IMR-90 (cell line): Measurements from ENCODE around the gene EBP. TPM values are rescaled to one million over a fixed set of nuclear protein-coding genes. Genes with fewer than 3 reads are reported as not detected.

Experiments
- ATAC-seq: fragments of 200-7000 bp; cut with Tn5 transposase; 2 replicates; pipeline ENCODE4 v1.9.1; 2020; ENCODE audit warnings: low read depth, mild to moderate bottlenecking, moderate library complexity
- BruUV-seq: library from RNA; stranded (reverse); fragments of 400-500 nt; replicated peaks from 2 replicates; lab custom pipeline; 2021; lab: Mats Ljungman, UMichigan
- CTCF ChIA-PET: fragments of 300-600 bp; formaldehyde crosslinking; extraction: SDS; loops from one replicate; lab custom pipeline; 2021; ENCODE audit warnings: antibody characterized with exemption; lab: Yijun Ruan, JAX
- POLR2A ChIA-PET: fragments of 300-600 bp; sonication (Branson Sonifier 250); formaldehyde crosslinking; loops from one replicate; lab custom pipeline; 2022; ENCODE audit warnings: antibody characterized with exemption; ENCODE audit not compliant: unreplicated experiment; lab: Charles Lee
- DNase-seq: peaks from one replicate; pipeline ENCODE4 v3.0.0; 2013
- H2AFZ ChIP-seq: replicated peaks from 2 replicates; pipeline ENCODE3; 2013; ENCODE audit warnings: low read length, mild to moderate bottlenecking; ENCODE audit not compliant: poor library complexity
- H2AK5ac ChIP-seq: 2 replicates; pipeline ENCODE4 v1.6.1; 2013; ENCODE audit warnings: low read depth, low read length, inconsistent platforms
- H2AK9ac ChIP-seq: replicated peaks from 2 replicates; pipeline ENCODE3; 2013; ENCODE audit warnings: mild to moderate bottlenecking, low read depth, low read length, moderate library complexity; ENCODE audit not compliant: poor library complexity
- H2BK120ac ChIP-seq: 2 replicates; pipeline ENCODE4 v1.6.1; 2013; ENCODE audit warnings: low read depth, low read length, inconsistent platforms
- H2BK15ac ChIP-seq: 3 replicates; pipeline ENCODE4 v1.6.1; 2013; ENCODE audit warnings: low read depth, low read length, inconsistent platforms
- H2BK20ac ChIP-seq: 2 replicates; pipeline ENCODE4 v1.6.1; 2013; ENCODE audit warnings: low read depth, mild to moderate bottlenecking, inconsistent platforms, low read length, moderate library complexity
- H2BK5ac ChIP-seq: 2 replicates; pipeline ENCODE4 v1.6.1; 2013; ENCODE audit warnings: mild to moderate bottlenecking, low read depth, low read length, inconsistent platforms; ENCODE audit not compliant: poor library complexity, severe bottlenecking
- H3K14ac ChIP-seq: replicated peaks from 2 replicates; pipeline ENCODE4 v1.6.1; 2013; ENCODE audit warnings: low read depth, low read length, inconsistent platforms
- H3K18ac ChIP-seq: 2 replicates; pipeline ENCODE4 v1.6.1; 2013; ENCODE audit warnings: low read depth, low read length, control low read depth
- H3K23ac ChIP-seq: 2 replicates; pipeline ENCODE4 v1.6.1; 2013; ENCODE audit warnings: low read depth, low read length, inconsistent platforms
- H3K27ac ChIP-seq: 2 replicates; pipeline ENCODE4 v1.5.1; 2013; ENCODE audit warnings: mild to moderate bottlenecking, control low read depth, low read length; ENCODE audit not compliant: insufficient read depth
- H3K27me3 ChIP-seq: 2 replicates; pipeline ENCODE4 v1.6.1; 2013; ENCODE audit warnings: low read length; ENCODE audit not compliant: control insufficient read depth, insufficient read depth
- H3K36me3 ChIP-seq: 2 replicates; pipeline ENCODE4 v1.6.1; 2013; ENCODE audit warnings: low read length, mixed read lengths; ENCODE audit not compliant: control insufficient read depth, insufficient read depth
- H3K4ac ChIP-seq: 2 replicates; pipeline ENCODE4 v1.6.1; 2013; ENCODE audit warnings: low read depth, low read length, inconsistent platforms
- H3K4me1 ChIP-seq: 2 replicates; pipeline ENCODE4 v1.6.1; 2013; ENCODE audit warnings: low read length, mixed read lengths; ENCODE audit not compliant: control insufficient read depth, insufficient read depth
- H3K4me2 ChIP-seq: 2 replicates; pipeline ENCODE4 v1.6.1; 2013; ENCODE audit warnings: low read depth, mild to moderate bottlenecking, control low read depth, low read length, moderate library complexity
- H3K4me3 ChIP-seq: 2 replicates; pipeline ENCODE4 v1.5.1; 2013; ENCODE audit warnings: low read depth, mild to moderate bottlenecking, control low read depth, low read length, moderate library complexity; ENCODE audit not compliant: insufficient read depth
- H3K56ac ChIP-seq: 2 replicates; pipeline ENCODE4 v1.6.1; 2013; ENCODE audit warnings: low read length, inconsistent platforms; ENCODE audit not compliant: insufficient read depth; ENCODE audit errors: extremely low read depth
- H3K79me1 ChIP-seq, 2 experiments: 2 replicates each; pipeline ENCODE4 v1.6.1; 2013; ENCODE audit warnings: low read length in 2 of 2, inconsistent platforms in 1 of 2, low read depth in 1 of 2
- H3K9ac ChIP-seq: 2 replicates; pipeline ENCODE4 v1.6.1; 2013; ENCODE audit warnings: low read depth, low read length, control low read depth
- H3K9me1 ChIP-seq: 2 replicates; pipeline ENCODE4 v1.6.1; 2013; ENCODE audit warnings: low read length, inconsistent platforms; ENCODE audit not compliant: insufficient read depth
- H3K9me3 ChIP-seq: 2 replicates; pipeline ENCODE4 v1.6.1; 2013; ENCODE audit warnings: low read length; ENCODE audit not compliant: control insufficient read depth, insufficient read depth
- H4K20me1 ChIP-seq: 2 replicates; pipeline ENCODE4 v1.6.1; 2013; ENCODE audit warnings: low read length, inconsistent platforms; ENCODE audit not compliant: insufficient read depth
- H4K5ac ChIP-seq: 2 replicates; pipeline ENCODE4 v1.6.1; 2013; ENCODE audit warnings: mild to moderate bottlenecking, low read depth, low read length, control low read depth
- H4K8ac ChIP-seq, 2 experiments: 2 replicates each; pipeline ENCODE4 v1.6.1; 2013; ENCODE audit warnings: low read depth in 2 of 2, low read length in 2 of 2, control low read depth in 1 of 2, inconsistent platforms in 1 of 2
- H4K91ac ChIP-seq: 2 replicates; pipeline ENCODE4 v1.6.1; 2013; ENCODE audit warnings: low read depth, low read length, inconsistent platforms; ENCODE audit not compliant: insufficient read depth
- BHLHE40 ChIP-seq: fragments of 150-350 bp; IDR thresholded peaks from 2 replicates; pipeline ENCODE4 v1.6.1; 2016; ENCODE audit warnings: mild to moderate bottlenecking, low read depth, low read length
- CEBPB ChIP-seq: IDR thresholded peaks from 2 replicates; pipeline ENCODE4 v1.6.1; 2012; ENCODE audit warnings: low read depth, low read length, improper control_type of control experiment
- CHD1 ChIP-seq: IDR thresholded peaks from 2 replicates; pipeline ENCODE4 v1.6.1; 2012; ENCODE audit warnings: low read depth, low read length, improper control_type of control experiment
- CTCF ChIP-seq: conservative IDR thresholded peaks from 2 replicates; pipeline ENCODE4 v1.5.1; 2012; ENCODE audit warnings: mild to moderate bottlenecking, low read depth, low read length, improper control_type of control experiment
- ELK1 ChIP-seq: fragments of 150-350 bp; IDR thresholded peaks from 2 replicates; pipeline ENCODE4 v1.6.1; 2016; ENCODE audit warnings: low read depth, mild to moderate bottlenecking, low read length, moderate library complexity, borderline replicate concordance
- FOS ChIP-seq: fragments of 150-350 bp; IDR thresholded peaks from 2 replicates; pipeline ENCODE4 v1.6.1; 2016; ENCODE audit warnings: low read depth, low read length
- MAZ ChIP-seq: IDR thresholded peaks from 2 replicates; pipeline ENCODE4 v1.6.1; 2012; ENCODE audit warnings: low read depth, mild to moderate bottlenecking, low read length, improper control_type of control experiment, moderate library complexity, borderline replicate concordance
- NFE2L2 ChIP-seq: fragments of 150-350 bp; IDR thresholded peaks from 2 replicates; pipeline ENCODE4 v1.6.1; 2016; ENCODE audit warnings: low read depth, mild to moderate bottlenecking, low read length
- POLR2A ChIP-seq: IDR thresholded peaks from 2 replicates; pipeline ENCODE4 v1.6.1; 2012; ENCODE audit warnings: mild to moderate bottlenecking, low read depth, low read length
- RAD21 ChIP-seq: IDR thresholded peaks from 2 replicates; pipeline ENCODE4 v1.6.1; 2012; ENCODE audit warnings: low read length, improper control_type of control experiment
- SMC3 ChIP-seq: fragments of 150-350 bp; IDR thresholded peaks from 2 replicates; pipeline ENCODE4 v1.6.1; 2016; ENCODE audit warnings: low read depth, mild to moderate bottlenecking, antibody characterized with exemption, low read length, moderate library complexity
- USF2 ChIP-seq: fragments of 150-350 bp; IDR thresholded peaks from 2 replicates; pipeline ENCODE4 v1.6.1; 2017; ENCODE audit warnings: mild to moderate bottlenecking, antibody characterized with exemption, low read length, low read depth
- WGBS, 2 experiments: methylation state at CpG; one replicate each; pipeline versions ENCODE4 v1.1.5 to v1.1.7; 2013; ENCODE audit warnings: missing lambda C conversion rate in 2 of 2; ENCODE audit not compliant: insufficient read length in 1 of 2; ENCODE audit errors: extremely low coverage in 2 of 2; 5-methylcytosine and 5-hydroxymethylcytosine counted together
- dilution Hi-C: fragments of 300-500 bp; cut with HindIII; formaldehyde crosslinking; loops from one replicate; pipeline ENCODE4 v1.14.3; 2018; ENCODE audit warnings: low sequenced_read_pairs; ENCODE audit not compliant: unreplicated experiment
- in situ Hi-C: fragments of 300-500 bp; cut with MboI; formaldehyde crosslinking; loops from 3 replicates; pipeline ENCODE4 v1.14.3; 2019; ENCODE audit warnings: low sequenced_read_pairs, inconsistent platforms, mixed read lengths
- intact Hi-C: fragments of 100-400 bp; cut with micrococcal nuclease; formaldehyde crosslinking; loops from 2 replicates; pipeline ENCODE4 v1.10.0; 2022
- polyA plus RNA-seq, 3 experiments: library from polyadenylated mRNA; depleted of rRNA; stranded (reverse); fragments of >200 nt; gene quantifications; 2 replicates each; pipeline ENCODE4 v1.2.3, GENCODE V29; 2012; ENCODE audit warnings: low replicate concordance in 1 of 3
- total RNA-seq: library from RNA; depleted of rRNA; stranded (reverse); fragments of >200 nt; gene quantifications from 2 replicates; pipeline ENCODE4 v1.2.3, GENCODE V29; 2012

EBP gene
- total and polyA plus RNA-seq, 2 of the 4 experiments (the other 2 are of a cell fraction), result 39.4 to 78.9 TPM

GRCh38 chrX:48514126-48514806 is 7.3 kb upstream of the EBP start:
- TF ChIP-seq BHLHE40, result no peak
- TF ChIP-seq NFE2L2, result no peak
- TF ChIP-seq SMC3, result no peak
- TF ChIP-seq RAD21, result no peak
- TF ChIP-seq CTCF, result no peak
- no peak for TF ChIP-seq USF2
- no peak for TF ChIP-seq ELK1
- TF ChIP-seq MAZ, result no peak
- TF ChIP-seq FOS, result no peak
- no peak for TF ChIP-seq CEBPB
- TF ChIP-seq POLR2A, result no peak
- TF ChIP-seq CHD1, result no peak
- Histone ChIP-seq H2BK120ac (no peak overlapping the region), H3K9me3 (no peaks in the 10 kb centered on the region; the same call in 1 of the 2 replicates), H3K4me1 (no peaks in the 10 kb centered on the region), H3K9me1 (no peaks in the 10 kb centered on the region), H3K4me2 (no peak overlapping the region), H2AK5ac (no peak overlapping the region), H2BK15ac (no peak overlapping the region), H2AK9ac (peak overlapping the region; percentile 15), H3K18ac (no peak overlapping the region), H2BK20ac (no peak overlapping the region), H3K36me3 (peaks cover 3% of the 10 kb centered on the region), H3K23ac (no peak overlapping the region), H3K56ac (no peak overlapping the region), H2BK5ac (no peak overlapping the region), H3K14ac (no peak overlapping the region), H3K79me1 (peaks cover 3 to 5% of the 10 kb centered on the region in 2 experiments; a peak in 2 of 4 replicates), H2AFZ (no peak overlapping the region), H3K9ac (no peak overlapping the region), H3K4me3 (no peak overlapping the region), H4K8ac (no peak overlapping the region), H3K27ac (no peak overlapping the region), H4K91ac (no peak overlapping the region), H4K20me1 (no peaks in the 10 kb centered on the region), H3K4ac (no peak overlapping the region), H3K27me3 (no peaks in the 10 kb centered on the region), H4K5ac (no peak overlapping the region)
- DNase-seq, result no peak
- dilution Hi-C loops, result no loop called here
- no TSS peak for BruUV-seq
- 60% methylated on average over 1 of the region's 16 CpGs; no CpG with 5 or more reads in 1 of the 2 experiments for WGBS, 2 experiments
- POLR2A ChIA-PET, result no interaction called here
- CTCF ChIA-PET, result no interaction called here
- intact Hi-C loops, result no loop called here
- ATAC-seq, result no peak
- in situ Hi-C loops, result no loop called here
